GM19351 (cell line): Measurements from ENCODE around the gene ATP13A5.

ENCODE experiments used
- ATAC-seq: cut with Tn5 transposase; IDR thresholded peaks from one replicate; pipeline ENCODE4 v1.9.1; 2021; ENCODE audit warnings: mild to moderate bottlenecking, moderate library complexity; ENCODE audit not compliant: unreplicated experiment

Gene ATP13A5

DNA sequence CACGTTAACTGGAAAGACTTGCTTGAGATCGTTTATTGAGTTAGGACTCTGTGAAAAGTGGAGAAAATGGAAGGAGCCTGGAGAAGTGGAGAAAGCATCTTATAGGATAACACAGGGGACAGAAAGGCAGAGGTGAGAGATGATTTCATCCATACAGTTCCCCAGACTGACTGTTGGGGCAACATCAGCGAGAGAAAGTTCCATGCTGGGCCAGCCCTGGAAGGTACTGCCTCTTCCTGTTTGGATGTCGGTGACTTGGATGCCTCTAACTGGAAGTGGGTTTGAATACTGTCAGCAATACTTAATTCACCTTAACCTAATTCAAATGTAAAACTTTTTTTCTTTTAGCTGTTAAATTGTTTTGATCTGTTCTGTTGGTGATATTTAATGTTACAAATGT, 32.3 kb downstream of the ATP13A5 start:
- ATAC-seq = no peak

- ATAC-seq = no peak
Measured at GRCh38 chr3:193345431-193345830, 33.1 kb downstream of the ATP13A5 start.

DNA sequence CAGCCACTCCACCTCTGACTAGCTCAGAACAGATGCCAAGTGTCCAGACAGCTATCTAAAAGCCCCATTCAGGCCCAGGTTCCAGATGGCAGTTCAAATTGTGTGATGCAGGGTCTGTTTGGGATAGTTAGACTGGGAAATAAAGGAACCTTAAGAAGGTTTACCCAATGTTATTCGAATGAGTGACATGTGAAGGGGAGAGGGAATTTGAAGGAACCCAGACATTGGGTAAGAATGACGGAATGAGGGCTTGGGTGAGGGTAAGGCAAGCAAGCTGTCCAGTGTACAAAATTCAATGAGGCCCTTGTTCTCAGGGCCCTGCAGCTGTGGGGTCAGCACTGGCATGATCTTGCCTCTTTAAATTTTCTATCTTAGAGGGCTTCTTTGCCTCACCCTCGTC, 34.1 kb downstream of the ATP13A5 start:
- no peak for ATAC-seq

- ATAC-seq = no peak
Measured at GRCh38 chr3:193343726-193344222, 34.8 kb downstream of the ATP13A5 start.

- ATAC-seq = no peak
Measured at GRCh38 chr3:193342551-193342950, 36.0 kb downstream of the ATP13A5 start.

- ATAC-seq = no peak
Measured at GRCh38 chr3:193335031-193335430, 43.5 kb downstream of the ATP13A5 start.

GRCh38 chr3:193333229-193333628, 45.3 kb downstream of the ATP13A5 start:
- no peak for ATAC-seq

DNA sequence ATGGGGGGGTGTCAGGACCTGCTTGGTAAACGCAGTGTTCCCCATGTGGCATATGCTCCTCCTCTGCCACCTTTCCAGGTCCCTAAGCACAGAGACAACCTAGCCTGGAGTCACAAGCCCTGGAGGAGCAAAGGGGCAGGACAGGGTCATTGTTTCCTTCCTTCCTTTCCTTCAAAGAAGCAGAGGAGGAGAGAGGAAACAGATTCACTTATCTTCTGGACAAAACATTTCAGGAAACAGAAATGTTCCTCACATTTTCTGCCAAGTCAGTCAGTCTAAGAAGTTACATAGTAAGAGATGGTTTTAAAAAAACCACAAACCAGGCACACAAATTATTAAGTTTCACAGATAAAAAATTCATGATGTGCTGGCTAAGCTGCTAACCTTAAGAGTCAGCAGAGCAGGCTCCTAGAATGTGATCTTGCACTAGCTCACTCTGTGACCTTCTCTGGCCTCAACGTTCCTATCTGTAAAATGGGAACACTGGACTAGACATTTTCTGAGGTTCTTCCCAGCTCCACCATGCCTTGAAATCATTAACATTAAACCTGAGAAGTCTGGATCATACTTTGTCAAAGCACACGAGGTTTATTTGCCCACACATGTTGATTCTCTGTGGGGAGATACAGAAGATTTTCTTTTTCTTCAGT, 47.9 kb downstream of the ATP13A5 start:
- ATAC-seq = no peak

- no peak for ATAC-seq
Measured at GRCh38 chr3:193317682-193318300, 60.8 kb downstream of the ATP13A5 start.

GRCh38 chr3:193314161-193314560, 64.4 kb downstream of the ATP13A5 start:
- ATAC-seq = no peak

GRCh38 chr3:193313061-193313958, 65.2 kb downstream of the ATP13A5 start:
- ATAC-seq = no peak

- no peak for ATAC-seq
Measured at GRCh38 chr3:193310914-193311723, 67.4 kb downstream of the ATP13A5 start.

DNA sequence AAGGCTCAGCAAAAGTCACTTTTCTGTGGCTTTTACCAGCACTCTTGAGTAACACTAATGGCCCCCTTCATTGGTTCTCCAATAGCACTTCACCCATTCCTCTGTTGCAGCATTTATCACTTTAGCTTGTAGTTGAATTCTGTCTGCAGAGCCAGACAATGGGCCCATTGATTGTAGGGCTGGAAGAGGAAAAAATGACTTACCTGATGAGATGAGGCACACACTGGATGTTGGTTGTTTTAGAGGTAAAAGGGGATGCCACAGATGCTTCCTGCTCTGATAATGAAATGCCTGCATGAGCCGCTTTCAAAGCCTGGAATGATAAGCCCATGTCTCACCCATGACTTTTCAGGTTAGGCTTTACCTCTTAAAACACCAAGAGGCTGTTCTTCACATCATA, 73.2 kb downstream of the ATP13A5 start:
- ATAC-seq = no peak

GRCh38 chr3:193301433-193301832, 77.1 kb downstream of the ATP13A5 start:
- no peak for ATAC-seq

DNA sequence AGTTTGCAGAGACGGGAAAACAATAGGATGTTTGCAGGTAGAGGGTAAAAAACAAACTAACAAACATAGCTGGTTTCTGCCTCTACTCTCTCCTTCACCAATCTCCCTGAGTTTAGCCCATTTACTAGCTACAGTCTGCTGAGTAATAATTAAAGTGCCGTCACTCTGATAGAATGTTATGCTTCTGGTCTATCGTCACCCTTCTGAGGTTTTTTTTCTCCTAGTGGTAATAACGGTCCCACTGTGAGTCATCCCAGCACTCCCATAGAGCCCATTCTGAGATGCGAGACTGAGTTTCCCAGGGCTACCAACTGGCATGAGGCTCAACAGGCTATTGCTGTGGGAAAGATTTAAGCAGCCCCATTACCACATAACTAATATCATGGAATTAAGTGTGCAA, 81.1 kb downstream of the ATP13A5 start:
- ATAC-seq = peak; percentile 81

GRCh38 chr3:193295985-193296384, 82.6 kb downstream of the ATP13A5 start:
- no peak for ATAC-seq

DNA sequence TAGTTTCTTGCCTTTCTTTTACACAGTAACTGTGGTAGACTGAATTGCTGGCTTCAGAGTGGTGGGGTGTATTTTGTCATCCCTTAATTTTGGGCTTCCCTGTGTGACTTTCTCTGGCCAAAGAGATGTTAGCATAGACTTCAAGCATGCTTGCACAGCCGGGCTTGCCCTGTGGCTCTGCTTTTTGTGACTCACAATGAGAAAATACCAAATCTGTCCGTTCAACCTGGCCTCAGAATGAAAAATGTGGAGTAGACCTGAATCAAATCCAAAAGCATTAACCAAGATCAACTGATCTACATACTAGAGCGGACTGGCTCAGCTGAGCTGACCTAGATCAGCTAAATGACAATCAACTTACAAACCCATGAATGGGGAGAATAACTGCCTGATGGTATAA, 86.2 kb downstream of the ATP13A5 start:
- ATAC-seq = no peak

DNA sequence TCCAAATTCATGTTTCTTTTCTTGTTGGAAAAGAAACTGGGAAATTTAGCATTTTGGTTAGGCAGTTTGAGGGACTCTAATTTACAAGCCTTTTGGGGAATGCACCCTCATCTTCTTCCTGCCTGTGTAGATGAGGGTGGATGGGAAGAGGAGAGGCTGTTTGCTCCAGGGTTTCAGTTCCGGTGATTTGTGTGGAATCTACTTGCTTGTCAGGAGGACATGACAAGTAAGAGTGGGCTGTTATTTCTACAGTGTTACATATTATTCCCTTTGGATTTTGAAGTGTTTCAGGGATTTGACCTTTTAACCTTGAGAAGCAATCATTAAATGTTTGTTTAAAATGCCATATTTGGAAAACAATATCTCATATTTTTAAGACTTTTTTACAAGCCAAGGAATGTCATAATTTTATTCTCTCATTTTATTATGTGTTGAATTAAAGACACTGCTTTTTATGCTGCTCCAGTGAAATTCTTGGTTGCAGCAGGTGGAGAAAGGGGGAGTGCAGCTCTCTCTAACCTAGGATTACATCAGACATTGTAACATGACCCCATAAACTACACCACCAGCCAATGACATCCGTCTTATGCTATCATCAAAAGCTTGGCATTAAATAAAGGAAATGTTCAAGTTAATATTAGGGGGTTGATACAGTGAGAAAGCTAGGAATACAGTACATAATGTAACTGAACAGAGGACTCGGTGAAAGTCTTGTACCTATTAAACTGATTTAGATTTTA, 107.3 kb downstream of the ATP13A5 start:
- no peak for ATAC-seq

DNA sequence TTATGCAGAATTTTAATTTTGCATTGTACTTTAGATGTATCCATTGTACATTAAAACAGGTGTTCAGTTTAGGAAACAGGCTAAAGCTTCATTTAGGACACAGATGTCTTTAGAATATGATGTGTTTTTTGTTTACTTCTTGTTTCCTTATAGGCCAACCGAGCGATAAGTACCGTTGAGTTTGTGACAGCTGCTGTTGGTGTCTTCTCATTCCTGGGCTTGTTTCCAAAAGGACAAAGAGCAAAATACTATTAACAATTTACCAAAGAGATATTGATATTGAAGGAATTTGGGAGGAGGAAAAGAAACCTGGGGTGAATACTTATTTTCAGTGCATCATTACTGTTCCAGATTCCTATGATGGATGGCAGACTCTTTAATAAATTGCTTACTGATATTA, 108.1 kb downstream of the ATP13A5 start:
- no peak for ATAC-seq

DNA sequence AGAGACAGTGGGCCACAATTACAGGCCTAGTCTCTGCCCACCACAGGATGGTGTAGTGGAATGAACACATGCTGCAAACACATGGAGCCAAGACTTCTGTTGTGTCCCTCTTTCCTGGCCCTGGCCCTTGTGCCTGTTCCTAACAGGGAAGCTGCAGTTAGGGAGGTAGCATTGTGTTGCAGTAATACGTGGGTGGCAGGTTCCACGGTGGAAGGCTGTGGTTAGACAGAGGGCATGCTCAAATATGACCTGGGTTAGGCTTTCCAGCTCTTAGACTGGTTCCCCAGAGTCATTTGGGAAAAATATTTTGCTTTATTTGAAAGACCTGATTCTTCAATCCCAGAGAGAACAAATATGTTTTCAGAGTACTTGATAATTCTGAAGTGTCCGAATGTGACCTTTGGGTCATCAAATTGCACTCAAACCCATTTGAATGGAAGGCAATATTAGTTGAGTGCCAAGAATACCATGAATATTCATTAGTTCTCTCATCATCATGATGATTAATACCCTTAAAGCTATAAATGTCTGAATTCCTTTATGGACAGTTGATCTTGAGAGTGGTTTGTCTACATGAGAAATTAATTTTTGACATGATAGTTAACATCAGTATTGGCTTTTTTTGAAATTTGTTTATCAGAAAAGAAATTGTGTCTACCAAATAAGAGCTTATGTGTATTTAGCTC, 109.1 kb downstream of the ATP13A5 start:
- no peak for ATAC-seq
